ENCODE measurements around the gene WDR37. TPM values are rescaled to one million over a fixed set of nuclear protein-coding genes. Genes with fewer than 3 reads are reported as not detected.
"Not testable (repeated sequence)": the region's sequence is repeated elsewhere in the genome, so short reads cannot be mapped to it uniquely, and the experiment has no call there.

Gene WDR37
- polyA plus RNA-seq, 2 of the 4 experiments (the other 2 are of a cell fraction): 5.9 to 7.1 TPM

DNA sequence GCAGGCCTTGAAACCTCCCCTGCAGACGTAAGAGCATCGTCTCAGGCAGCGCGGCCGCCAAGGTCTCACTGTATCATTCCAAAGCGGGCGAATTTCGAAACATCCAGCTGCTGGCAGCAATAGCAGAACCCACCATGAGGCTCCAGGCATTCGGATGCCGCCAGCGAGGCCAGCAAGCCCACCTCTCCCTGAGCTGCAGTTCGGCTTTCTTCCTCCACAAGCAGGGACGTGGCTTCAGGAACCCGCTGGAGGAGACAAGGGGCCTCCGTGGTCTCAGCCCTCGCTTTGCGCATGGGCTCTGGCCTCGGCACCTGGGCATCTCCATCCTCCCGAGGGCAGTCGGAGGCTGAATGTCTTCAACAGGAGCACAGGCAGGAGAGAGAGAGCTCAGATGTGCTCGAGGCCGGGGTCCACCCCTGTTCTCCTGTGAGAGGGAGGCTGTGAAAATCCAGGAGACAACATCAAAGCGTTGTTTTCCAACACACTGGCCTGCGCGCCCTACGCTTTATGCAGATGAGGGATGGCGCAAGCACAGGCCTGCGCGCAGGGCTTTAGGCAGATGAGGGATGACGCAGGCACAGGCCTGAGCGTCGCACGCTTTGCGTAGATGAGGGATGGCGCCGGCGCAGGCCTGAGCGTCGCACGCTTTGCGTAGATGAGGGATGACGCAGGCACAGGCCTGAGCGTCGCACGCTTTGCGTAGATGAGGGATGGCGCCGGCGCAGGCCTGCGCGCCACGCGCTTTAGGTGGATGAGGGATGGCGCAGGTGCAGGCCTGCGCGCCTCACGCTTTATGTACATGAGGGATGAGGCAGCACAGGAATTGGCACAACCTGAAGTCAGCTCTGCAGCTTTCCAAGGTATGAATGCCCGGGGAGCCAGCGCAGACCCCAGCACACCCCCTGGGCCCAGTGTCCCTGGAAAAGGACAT is 103.2 kb downstream of the WDR37 start:
- DNase-seq (ENCODE audit: low read depth in 1 of 2, low spot score in 1 of 2) (no peak), FAIRE-seq (no peak), ATAC-seq (no peak)
- Histone ChIP-seq H3K27ac (no peak overlapping the region), H3K4me3 (no peak overlapping the region), H3K4me1 (no peaks in the 10 kb centered on the region), H3K4me2 (no peak overlapping the region), H3K9me3 (no peaks in the 10 kb centered on the region)
- CTCF ChIA-PET: interaction anchor here (0.7 kb wide), 1 partner anchor 18 kb away, joined by 4 read pairs; no protein-coding TSS in a partner anchor
- POLR2A ChIA-PET: no interaction called here
- WGBS (ENCODE audit: missing lambda C conversion rate): 75% methylated on average over 46 of the region's 59 CpGs
- no peak for TF ChIP-seq RFX5 (IDR thresholded peaks at IDR 0.05)
- no peak for TF ChIP-seq CEBPB (IDR thresholded peaks at IDR 0.05)
- TF ChIP-seq POLR2A (IDR thresholded peaks at IDR 0.05; ENCODE audit: low read length): no peak
- TF ChIP-seq BCL3 (IDR thresholded peaks at IDR 0.05): no peak
- no peak for TF ChIP-seq FOSB (CRISPR knock-in tag; IDR thresholded peaks at IDR 0.05)
- TF ChIP-seq CBX8 (IDR thresholded peaks at IDR 0.05): no peak
- TF ChIP-seq, protein P1, sequence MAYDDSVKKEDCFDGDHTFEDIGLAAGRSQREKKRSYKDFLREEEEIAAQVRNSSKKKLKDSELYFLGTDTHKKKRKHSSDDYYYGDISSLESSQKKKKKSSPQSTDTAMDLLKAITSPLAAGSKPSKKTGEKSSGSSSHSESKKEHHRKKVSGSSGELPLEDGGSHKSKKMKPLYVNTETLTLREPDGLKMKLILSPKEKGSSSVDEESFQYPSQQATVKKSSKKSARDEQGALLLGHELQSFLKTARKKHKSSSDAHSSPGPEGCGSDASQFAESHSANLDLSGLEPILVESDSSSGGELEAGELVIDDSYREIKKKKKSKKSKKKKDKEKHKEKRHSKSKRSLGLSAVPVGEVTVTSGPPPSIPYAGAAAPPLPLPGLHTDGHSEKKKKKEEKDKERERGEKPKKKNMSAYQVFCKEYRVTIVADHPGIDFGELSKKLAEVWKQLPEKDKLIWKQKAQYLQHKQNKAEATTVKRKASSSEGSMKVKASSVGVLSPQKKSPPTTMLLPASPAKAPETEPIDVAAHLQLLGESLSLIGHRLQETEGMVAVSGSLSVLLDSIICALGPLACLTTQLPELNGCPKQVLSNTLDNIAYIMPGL (CRISPR knock-in tag; IDR thresholded peaks at IDR 0.05; ENCODE audit: borderline replicate concordance): no peak
- no peak for TF ChIP-seq USF2 (IDR thresholded peaks at IDR 0.05)
- TF ChIP-seq TP53 (CRISPR knock-in tag; IDR thresholded peaks at IDR 0.05): no peak
- TF ChIP-seq PHF8 (IDR thresholded peaks at IDR 0.05; ENCODE audit: borderline replicate concordance, low read depth): no peak
- no peak for TF ChIP-seq FOXS1 (CRISPR knock-in tag; IDR thresholded peaks at IDR 0.05)
- no peak for TF ChIP-seq ZNF302 (CRISPR knock-in tag; IDR thresholded peaks at IDR 0.05)
- TF ChIP-seq, protein P2, sequence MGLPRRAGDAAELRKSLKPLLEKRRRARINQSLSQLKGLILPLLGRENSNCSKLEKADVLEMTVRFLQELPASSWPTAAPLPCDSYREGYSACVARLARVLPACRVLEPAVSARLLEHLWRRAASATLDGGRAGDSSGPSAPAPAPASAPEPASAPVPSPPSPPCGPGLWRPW (IDR thresholded peaks at IDR 0.05): no peak
- TF ChIP-seq CHD2 (IDR thresholded peaks at IDR 0.05; ENCODE audit: low read length, partially characterized antibody): no peak

DNA sequence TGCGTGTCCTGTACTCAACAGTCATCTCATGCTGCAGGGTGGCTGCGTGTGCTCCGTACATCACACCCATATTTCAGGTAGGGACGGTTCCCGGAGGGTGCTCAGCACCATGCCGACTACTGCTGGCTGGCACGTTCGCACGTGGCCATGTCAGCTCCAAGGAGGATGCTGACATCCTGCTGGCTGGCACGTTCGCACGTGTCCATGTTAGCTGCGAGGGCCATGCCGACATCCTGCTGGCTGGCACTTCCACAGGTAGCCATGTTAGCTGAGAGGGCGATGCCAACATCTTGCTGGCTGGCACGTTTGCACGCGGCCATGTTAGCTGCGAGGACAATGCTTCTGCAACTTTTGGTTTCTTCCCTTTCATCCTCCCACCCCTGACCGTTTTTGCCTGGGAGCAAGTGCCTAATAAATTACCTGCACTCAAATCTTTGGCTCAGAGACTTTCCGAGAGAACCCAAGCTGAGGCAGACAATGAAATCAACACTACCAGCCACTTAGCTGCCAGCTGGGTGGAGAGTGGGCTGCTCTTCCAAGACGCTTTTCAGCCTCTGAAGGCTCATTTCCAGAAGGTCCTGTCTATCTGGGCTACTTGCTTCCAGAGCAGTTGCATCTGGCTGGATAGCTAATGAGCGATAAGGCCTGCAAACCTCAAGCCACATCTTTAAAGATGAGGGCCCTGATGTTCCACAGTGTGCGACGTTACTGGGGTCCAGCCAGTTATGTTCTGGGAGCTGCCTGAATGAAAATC is 104.6 kb downstream of the WDR37 start:
- POLR2A ChIA-PET: no interaction called here
- Histone ChIP-seq H3K4me1 (no peaks in the 10 kb centered on the region), H3K9me3 (no peaks in the 10 kb centered on the region), H3K4me3 (no peak overlapping the region), H3K27ac (no peak overlapping the region), H3K4me2 (no peak overlapping the region)
- WGBS (ENCODE audit: missing lambda C conversion rate): 45% methylated on average over 22 of the region's 25 CpGs
- CTCF ChIA-PET: interaction anchor here (0.7 to 1.4 kb wide), 2 partner anchors 12 to 19 kb away, joined by 3 to 4 read pairs; no protein-coding TSS in a partner anchor
- DNase-seq (ENCODE audit: low read depth in 1 of 2, low spot score in 1 of 2): no peak
- ATAC-seq: no peak
- no peak for FAIRE-seq
- TF ChIP-seq FOXS1 (CRISPR knock-in tag; IDR thresholded peaks at IDR 0.05) (no peak), EHF (CRISPR knock-in tag; IDR thresholded peaks at IDR 0.05) (no peak), EP300 (IDR thresholded peaks at IDR 0.05) (no peak), ZC3H11A (IDR thresholded peaks at IDR 0.05) (no peak)

DNA sequence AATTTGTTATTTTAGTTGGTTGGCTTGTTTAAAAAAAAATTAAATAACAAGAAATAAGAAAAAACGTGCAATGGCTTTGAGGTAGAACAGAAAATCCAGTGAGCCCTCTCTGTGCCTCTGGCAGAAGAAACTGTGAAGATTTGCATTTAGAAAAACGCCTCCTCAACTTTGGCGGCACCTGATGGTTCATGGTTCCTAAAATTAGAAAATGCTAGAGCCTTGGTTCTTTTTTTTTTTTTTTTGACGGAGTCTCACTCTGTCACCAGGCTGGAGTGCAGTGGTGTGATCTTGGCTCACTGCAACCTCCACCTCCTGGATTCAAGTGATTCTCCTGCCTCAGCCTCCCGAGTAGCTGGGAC is 105.1 kb downstream of the WDR37 start:
- POLR2A ChIA-PET; FAIRE-seq; H3K27ac ChIP-seq; H3K4me1 ChIP-seq; ATAC-seq; DNase-seq (ENCODE audit: low read depth in 1 of 2, low spot score in 1 of 2); H3K4me2 ChIP-seq; H3K4me3 ChIP-seq; H3K9me3 ChIP-seq: not testable (repeated sequence)
- CTCF ChIA-PET: interaction anchor here (1.4 kb wide), 1 partner anchor 11 kb away, joined by 3 read pairs; no protein-coding TSS in a partner anchor
- WGBS (ENCODE audit: missing lambda C conversion rate): 38% methylated on average over 4 of the region's 5 CpGs
